ENCODE data around the gene AAK1.

DNA sequence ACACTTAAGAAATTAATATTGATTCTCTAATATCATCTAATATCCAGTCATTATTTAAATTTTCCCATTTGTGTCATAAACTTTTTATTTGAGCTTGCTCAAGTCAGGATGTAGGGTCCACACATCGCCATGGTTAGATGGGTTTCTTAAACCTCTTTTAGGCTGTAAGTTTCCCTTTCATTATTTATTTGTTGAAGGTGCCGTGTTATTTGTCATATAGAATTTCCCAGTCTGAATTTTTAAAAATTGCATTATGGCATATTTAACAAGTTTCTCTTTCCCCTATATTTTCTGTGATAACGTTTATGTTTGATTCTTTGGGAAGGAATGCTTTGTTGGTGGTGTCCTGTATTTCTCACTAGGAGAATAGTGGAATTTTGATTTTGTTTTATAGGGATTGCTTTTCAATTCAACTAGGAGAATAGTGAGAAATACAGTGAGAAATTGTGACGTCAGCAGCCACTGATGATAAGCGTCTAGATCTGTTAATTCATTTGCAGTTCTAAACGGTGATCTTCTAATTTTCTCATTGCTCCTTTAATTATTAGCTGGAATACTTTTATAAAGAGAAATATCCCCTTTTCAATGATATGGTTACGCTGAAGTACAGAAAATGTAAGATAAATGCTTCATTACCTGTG is 44.6 kb upstream of the AAK1 start:
- TF ChIP-seq, protein P1, sequence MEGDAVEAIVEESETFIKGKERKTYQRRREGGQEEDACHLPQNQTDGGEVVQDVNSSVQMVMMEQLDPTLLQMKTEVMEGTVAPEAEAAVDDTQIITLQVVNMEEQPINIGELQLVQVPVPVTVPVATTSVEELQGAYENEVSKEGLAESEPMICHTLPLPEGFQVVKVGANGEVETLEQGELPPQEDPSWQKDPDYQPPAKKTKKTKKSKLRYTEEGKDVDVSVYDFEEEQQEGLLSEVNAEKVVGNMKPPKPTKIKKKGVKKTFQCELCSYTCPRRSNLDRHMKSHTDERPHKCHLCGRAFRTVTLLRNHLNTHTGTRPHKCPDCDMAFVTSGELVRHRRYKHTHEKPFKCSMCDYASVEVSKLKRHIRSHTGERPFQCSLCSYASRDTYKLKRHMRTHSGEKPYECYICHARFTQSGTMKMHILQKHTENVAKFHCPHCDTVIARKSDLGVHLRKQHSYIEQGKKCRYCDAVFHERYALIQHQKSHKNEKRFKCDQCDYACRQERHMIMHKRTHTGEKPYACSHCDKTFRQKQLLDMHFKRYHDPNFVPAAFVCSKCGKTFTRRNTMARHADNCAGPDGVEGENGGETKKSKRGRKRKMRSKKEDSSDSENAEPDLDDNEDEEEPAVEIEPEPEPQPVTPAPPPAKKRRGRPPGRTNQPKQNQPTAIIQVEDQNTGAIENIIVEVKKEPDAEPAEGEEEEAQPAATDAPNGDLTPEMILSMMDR (conservative IDR thresholded peaks at IDR 0.05; ENCODE audit: low read depth, low read length): no peak
- TF ChIP-seq EZH2 (IDR thresholded peaks at IDR 0.05; ENCODE audit: borderline replicate concordance, low read depth, low read length, poor library complexity, severe bottlenecking): no peak

Data from A673 (cell line).